NCI-H2196 treated with DMSO at 0.1 percent for 48 hours (cell line): ENCODE results near the gene ST6GAL2.

Experiments
- DNase-seq: peaks from one replicate; lab custom pipeline; 2025; ENCODE audit not compliant: unreplicated experiment; lab: John Stamatoyannopoulos, UW

The ST6GAL2 gene

GRCh38 chr2:106864051-106864450 is 21.9 kb downstream of the ST6GAL2 start:
- DNase-seq = no peak

GRCh38 chr2:106863387-106863786 is 22.6 kb downstream of the ST6GAL2 start:
- no peak for DNase-seq

- DNase-seq = no peak
Observed at GRCh38 chr2:106859498-106859897, 26.5 kb downstream of the ST6GAL2 start.

GRCh38 chr2:106858810-106859209 is 27.2 kb downstream of the ST6GAL2 start:
- no peak for DNase-seq

GRCh38 chr2:106857882-106858478 is 28.0 kb downstream of the ST6GAL2 start:
- DNase-seq = no peak

GRCh38 chr2:106853631-106854030 is 32.3 kb downstream of the ST6GAL2 start:
- no peak for DNase-seq

- DNase-seq = no peak
Observed at GRCh38 chr2:106851881-106852501, 34.0 kb downstream of the ST6GAL2 start.

GRCh38 chr2:106851087-106851874 is 34.7 kb downstream of the ST6GAL2 start:
- DNase-seq = no peak

- DNase-seq = no peak
Observed at GRCh38 chr2:106849253-106849652, 36.7 kb downstream of the ST6GAL2 start.

- no peak for DNase-seq
Observed at GRCh38 chr2:106847366-106847765, 38.6 kb downstream of the ST6GAL2 start.

- DNase-seq = no peak
Observed at GRCh38 chr2:106845716-106846115, 40.3 kb downstream of the ST6GAL2 start.

- no peak for DNase-seq
Observed at GRCh38 chr2:106843910-106844250, 42.1 kb downstream of the ST6GAL2 start.

- no peak for DNase-seq
Observed at GRCh38 chr2:106843001-106843909, 42.7 kb downstream of the ST6GAL2 start.

- no peak for DNase-seq
Observed at GRCh38 chr2:106841886-106842645, 43.9 kb downstream of the ST6GAL2 start.

- DNase-seq = no peak
Observed at GRCh38 chr2:106840818-106841217, 45.1 kb downstream of the ST6GAL2 start.

GRCh38 chr2:106839849-106840595 is 45.9 kb downstream of the ST6GAL2 start:
- no peak for DNase-seq

GRCh38 chr2:106833256-106833655 is 52.7 kb downstream of the ST6GAL2 start:
- DNase-seq = no peak

GRCh38 chr2:106831816-106832569 is 54.0 kb downstream of the ST6GAL2 start:
- no peak for DNase-seq

- no peak for DNase-seq
Observed at GRCh38 chr2:106831241-106831640, 54.7 kb downstream of the ST6GAL2 start.
